Measurements from ENCODE around the gene DHX8. TPM values are rescaled to one million over a fixed set of nuclear protein-coding genes. Genes with fewer than 3 reads are reported as not detected.
A peak's percentile ranks its signal among the peaks of the same experiment; 100 is the strongest.

The DHX8 gene
- total RNA-seq, result 10 to 100 TPM; 38.7 to 47.2 TPM
- 10 to 100 TPM; 35.5 to 36.6 TPM for polyA plus RNA-seq (ENCODE audit: insufficient read length in 2 of 2)
- long read RNA-seq, donor 1, full-length matches to known transcripts, result 2 of 2 reads
- long read RNA-seq, donor 1, partial matches to known transcripts, result 0 of 2 reads
- long read RNA-seq, donor 1, other reads (novel, unspliced or antisense), result 0 of 2 reads
- long read RNA-seq, donor 2, partial matches to known transcripts, result 0 of 1 reads
- long read RNA-seq, donor 2, other reads (novel, unspliced or antisense), result 0 of 1 reads
- long read RNA-seq, donor 3, partial matches to known transcripts, result 0 of 2 reads
- long read RNA-seq, donor 3, other reads (novel, unspliced or antisense), result 0 of 2 reads
- long read RNA-seq, donor 4, result 0 reads

DNA sequence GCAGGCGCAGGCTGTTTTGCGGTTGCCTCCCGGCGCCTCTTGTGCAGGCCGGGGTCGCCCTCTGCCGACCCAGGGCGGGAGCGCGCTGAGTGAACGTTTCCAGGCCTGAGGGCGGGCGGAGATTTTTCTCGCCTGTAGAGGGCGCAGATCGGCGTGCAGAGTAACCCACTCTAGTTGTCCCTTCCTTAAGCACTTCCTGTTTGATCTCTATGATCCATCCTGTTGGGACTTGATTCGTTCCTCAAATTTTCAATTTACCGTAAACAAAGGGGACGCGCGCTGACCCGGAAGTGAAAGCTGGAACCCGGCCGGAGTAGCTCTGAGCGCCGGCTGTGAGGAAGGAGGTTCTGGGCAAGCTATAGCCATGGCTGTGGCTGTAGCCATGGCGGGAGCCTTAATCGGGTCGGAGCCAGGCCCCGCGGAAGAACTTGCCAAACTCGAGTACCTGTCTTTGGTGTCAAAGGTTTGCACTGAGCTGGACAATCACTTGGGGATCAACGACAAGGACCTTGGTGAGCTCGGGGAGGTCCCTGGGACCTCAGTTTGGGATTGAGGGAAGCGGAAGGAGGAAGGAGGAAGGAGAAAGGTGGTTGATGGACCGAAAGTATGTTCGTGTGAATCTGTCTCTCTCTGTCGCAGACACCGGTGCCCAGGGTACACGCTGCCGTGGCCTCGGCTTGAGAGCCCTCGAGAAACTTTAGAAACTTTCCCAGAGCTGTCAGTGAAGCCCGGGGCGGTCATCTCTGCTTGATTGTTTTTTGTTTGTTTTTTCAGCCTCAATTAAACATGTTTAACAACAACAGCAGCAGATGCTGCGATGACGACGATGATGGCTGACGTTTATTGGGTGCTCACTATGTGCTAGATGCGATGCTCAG lies at the start of gene DHX8:
Gene DHX8 (plus strand): TSS at position 302 of the 878 bp plus-strand sequence. CDS start 63 bp downstream, at position 365.
- Histone ChIP-seq H3K9me3 (ENCODE audit: control insufficient read depth, insufficient read depth, low read length) (no peaks in the 10 kb centered on the region), H3K4me3 (ENCODE audit: low read depth, low read length) (peak within 1 kb of the TSS; percentile 94), H3K36me3 (ENCODE audit: control insufficient read depth, insufficient read depth, low read length) (no peaks in the 10 kb centered on the region), H3K27me3 (ENCODE audit: control insufficient read depth, insufficient read depth, low read length) (no peaks in the 10 kb centered on the region), H3K4me1 (ENCODE audit: control insufficient read depth, insufficient read depth, low read length) (peaks cover 12% of the 10 kb centered on the region), H3K27ac (ENCODE audit: low read depth, low read length) (peak within 1 kb of the TSS; percentile 91)
- under 1% methylated on average over 47 of the region's 51 CpGs for WGBS (ENCODE audit: insufficient coverage)
- DNase-seq (ENCODE audit: low read depth in 4 of 6, low spot score in 6 of 6), result peak; percentile 96 to 100 (median 98)

DNA sequence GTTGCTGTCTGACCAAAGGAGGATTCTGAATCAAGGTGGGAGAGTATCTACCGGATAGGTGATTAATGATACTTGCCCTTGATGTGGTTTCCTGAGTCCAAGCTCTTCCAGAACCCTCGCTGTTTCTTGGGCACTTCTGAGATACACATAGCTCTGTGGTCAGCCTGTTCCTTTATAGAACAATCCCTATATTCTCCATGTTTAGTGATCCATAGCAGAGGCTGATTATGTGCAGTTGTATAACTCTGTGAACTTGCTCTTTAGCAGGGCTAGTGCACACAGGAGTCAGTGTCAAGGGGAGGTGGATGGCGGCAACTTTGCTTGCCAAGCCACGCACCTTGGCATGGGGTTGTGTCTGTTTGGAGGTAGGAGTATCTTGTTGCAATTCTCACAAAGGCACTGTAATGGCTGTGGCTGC lies 48.9 kb upstream of the DHX8 start:
- Histone ChIP-seq H3K27me3 (ENCODE audit: control insufficient read depth, insufficient read depth, low read length) (no peaks in the 10 kb centered on the region), H3K4me1 (ENCODE audit: control insufficient read depth, insufficient read depth, low read length) (peaks cover 11% of the 10 kb centered on the region), H3K9me3 (ENCODE audit: control insufficient read depth, insufficient read depth, low read length) (no peaks in the 10 kb centered on the region), H3K4me3 (ENCODE audit: low read depth, low read length) (no peak overlapping the region), H3K27ac (ENCODE audit: low read depth, low read length) (no peak overlapping the region), H3K36me3 (ENCODE audit: control insufficient read depth, insufficient read depth, low read length) (no peaks in the 10 kb centered on the region)
- DNase-seq (ENCODE audit: low read depth in 4 of 6, low spot score in 6 of 6), result no peak
- 80% methylated on average over 4 of the region's 4 CpGs for WGBS (ENCODE audit: insufficient coverage)

DNA sequence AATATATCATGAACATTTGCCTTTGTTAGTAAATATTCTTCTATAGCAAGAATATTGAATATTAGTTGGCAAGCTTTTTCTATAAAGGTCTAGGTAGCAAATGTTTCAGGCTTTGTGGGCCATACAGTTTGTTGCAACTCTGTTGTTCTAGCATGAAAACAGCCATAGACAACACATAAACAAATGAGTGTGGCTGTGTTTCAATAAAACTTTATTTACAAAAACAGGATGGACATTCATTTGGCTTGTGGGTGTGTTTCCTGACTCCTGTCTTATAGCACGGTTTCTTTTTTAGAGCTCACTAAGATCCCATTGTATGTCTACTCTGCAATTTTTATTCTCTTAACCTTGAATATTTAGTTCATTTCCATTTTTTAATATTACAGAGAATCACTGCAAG lies 46.0 kb upstream of the DHX8 start:
- Histone ChIP-seq H3K9me3 (ENCODE audit: control insufficient read depth, insufficient read depth, low read length) (no peaks in the 10 kb centered on the region), H3K4me1 (ENCODE audit: control insufficient read depth, insufficient read depth, low read length) (no peaks in the 10 kb centered on the region), H3K4me3 (ENCODE audit: low read depth, low read length) (no peak overlapping the region), H3K27ac (ENCODE audit: low read depth, low read length) (no peak overlapping the region), H3K36me3 (ENCODE audit: control insufficient read depth, insufficient read depth, low read length) (no peaks in the 10 kb centered on the region), H3K27me3 (ENCODE audit: control insufficient read depth, insufficient read depth, low read length) (no peaks in the 10 kb centered on the region)
- no peak for DNase-seq (ENCODE audit: low read depth in 4 of 6, low spot score in 6 of 6)
- no CpG with 5 or more reads among the region's 1 CpG for WGBS (ENCODE audit: insufficient coverage)

DNA sequence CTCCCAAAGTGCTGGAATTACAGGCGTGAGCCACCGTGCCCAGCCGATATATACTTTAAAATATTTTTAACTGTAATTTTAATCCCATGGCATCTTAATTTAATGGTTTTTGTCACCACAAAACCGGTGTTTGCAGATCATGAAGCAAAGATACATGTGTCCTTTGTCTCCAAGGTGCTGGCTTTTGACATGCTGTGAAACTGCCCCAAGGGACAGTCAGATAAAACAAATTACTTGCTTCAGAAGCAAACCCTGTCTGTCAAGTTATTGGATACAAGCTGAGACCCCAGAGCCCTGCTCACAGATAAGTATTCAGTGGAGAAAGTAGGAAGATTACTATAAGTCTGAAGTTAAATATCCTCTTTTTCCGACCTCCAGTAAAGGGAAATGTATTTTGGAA lies 45.1 kb upstream of the DHX8 start:
- Histone ChIP-seq H3K4me1 (ENCODE audit: control insufficient read depth, insufficient read depth, low read length) (no peaks in the 10 kb centered on the region), H3K4me3 (ENCODE audit: low read depth, low read length) (no peak overlapping the region), H3K27me3 (ENCODE audit: control insufficient read depth, insufficient read depth, low read length) (no peaks in the 10 kb centered on the region), H3K36me3 (ENCODE audit: control insufficient read depth, insufficient read depth, low read length) (no peaks in the 10 kb centered on the region), H3K9me3 (ENCODE audit: control insufficient read depth, insufficient read depth, low read length) (no peaks in the 10 kb centered on the region), H3K27ac (ENCODE audit: low read depth, low read length) (no peak overlapping the region)
- no peak for DNase-seq (ENCODE audit: low read depth in 4 of 6, low spot score in 6 of 6)
- 14% methylated on average over 1 of the region's 5 CpGs for WGBS (ENCODE audit: insufficient coverage)

DNA sequence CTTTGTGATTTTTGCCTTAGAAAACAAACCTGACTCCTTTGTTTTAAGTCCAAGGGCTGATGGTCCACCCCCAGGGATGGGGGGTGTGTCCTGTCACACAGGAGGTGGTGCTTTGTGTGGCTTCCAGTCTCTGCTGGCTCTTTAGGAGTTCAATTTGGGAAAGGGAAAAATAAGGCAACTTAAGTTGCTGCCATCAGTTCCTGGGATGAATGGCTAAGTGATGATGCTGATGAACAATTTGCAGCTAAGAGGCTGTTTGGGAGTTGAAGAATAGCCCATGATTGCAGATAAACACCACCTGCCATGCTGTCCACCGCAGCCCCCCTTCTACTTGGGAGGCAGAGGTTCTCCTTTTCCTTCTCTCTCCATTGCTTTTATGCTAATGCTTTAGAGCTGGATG lies 44.7 kb upstream of the DHX8 start:
- Histone ChIP-seq H3K27ac (ENCODE audit: low read depth, low read length) (no peak overlapping the region), H3K9me3 (ENCODE audit: control insufficient read depth, insufficient read depth, low read length) (no peaks in the 10 kb centered on the region), H3K4me3 (ENCODE audit: low read depth, low read length) (no peak overlapping the region), H3K27me3 (ENCODE audit: control insufficient read depth, insufficient read depth, low read length) (no peaks in the 10 kb centered on the region), H3K4me1 (ENCODE audit: control insufficient read depth, insufficient read depth, low read length) (no peaks in the 10 kb centered on the region), H3K36me3 (ENCODE audit: control insufficient read depth, insufficient read depth, low read length) (no peaks in the 10 kb centered on the region)
- DNase-seq (ENCODE audit: low read depth in 4 of 6, low spot score in 6 of 6), result peak in 2 of 6 donors; percentile 78 to 82
- WGBS (ENCODE audit: insufficient coverage), result no CpG with 5 or more reads among the region's 1 CpG

DNA sequence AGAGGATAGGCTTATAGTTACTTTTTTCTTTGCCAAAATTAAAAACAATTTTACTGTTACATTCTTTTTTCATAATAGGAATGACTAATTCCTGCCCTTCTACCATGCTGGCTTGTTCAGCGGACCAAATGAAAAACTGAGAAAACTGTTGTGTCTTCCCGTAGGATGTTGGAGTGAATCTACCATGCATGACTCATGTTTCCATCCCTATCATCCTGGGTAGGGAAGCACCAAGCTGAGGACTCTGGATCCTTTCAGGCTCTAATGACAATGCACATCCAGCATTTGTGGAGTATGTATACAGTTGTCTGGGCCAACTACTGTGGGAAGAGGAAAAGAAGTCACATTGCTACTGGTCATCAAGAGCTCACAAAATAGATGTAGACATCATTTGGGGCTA lies 41.1 kb upstream of the DHX8 start:
- Histone ChIP-seq H3K36me3 (ENCODE audit: control insufficient read depth, insufficient read depth, low read length) (no peaks in the 10 kb centered on the region), H3K9me3 (ENCODE audit: control insufficient read depth, insufficient read depth, low read length) (no peaks in the 10 kb centered on the region), H3K27me3 (ENCODE audit: control insufficient read depth, insufficient read depth, low read length) (no peaks in the 10 kb centered on the region), H3K4me3 (ENCODE audit: low read depth, low read length) (no peak overlapping the region), H3K27ac (ENCODE audit: low read depth, low read length) (no peak overlapping the region), H3K4me1 (ENCODE audit: control insufficient read depth, insufficient read depth, low read length) (no peaks in the 10 kb centered on the region)
- DNase-seq (ENCODE audit: low read depth in 4 of 6, low spot score in 6 of 6), result no peak
- WGBS (ENCODE audit: insufficient coverage), result no CpG with 5 or more reads among the region's 2 CpGs

DNA sequence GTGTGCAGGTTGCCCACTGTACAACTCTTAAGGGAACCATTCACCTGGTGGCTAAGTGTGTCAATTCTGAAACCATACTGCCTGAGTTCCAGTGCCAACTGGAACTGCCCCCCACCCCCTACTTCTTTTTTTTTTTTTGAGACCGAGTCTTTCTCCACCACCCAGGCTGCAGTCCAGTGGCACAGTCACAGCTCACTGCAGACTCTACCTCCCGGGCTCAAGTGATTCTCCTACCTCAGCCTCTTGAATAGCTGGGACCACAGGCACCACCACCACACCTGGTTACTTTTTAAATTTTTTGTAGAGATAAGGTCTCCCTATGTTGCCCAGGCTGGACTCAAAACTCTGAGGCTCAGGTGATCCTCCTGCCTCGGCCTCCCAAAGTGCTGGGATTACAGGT lies 40.4 kb upstream of the DHX8 start:
- DNase-seq (ENCODE audit: low read depth in 4 of 6, low spot score in 6 of 6), result no peak
- Histone ChIP-seq H3K4me1 (ENCODE audit: control insufficient read depth, insufficient read depth, low read length) (no peaks in the 10 kb centered on the region), H3K9me3 (ENCODE audit: control insufficient read depth, insufficient read depth, low read length) (no peaks in the 10 kb centered on the region), H3K36me3 (ENCODE audit: control insufficient read depth, insufficient read depth, low read length) (no peaks in the 10 kb centered on the region), H3K27me3 (ENCODE audit: control insufficient read depth, insufficient read depth, low read length) (no peaks in the 10 kb centered on the region), H3K27ac (ENCODE audit: low read depth, low read length) (no peak overlapping the region), H3K4me3 (ENCODE audit: low read depth, low read length) (no peak overlapping the region)
- no CpG with 5 or more reads among the region's 3 CpGs for WGBS (ENCODE audit: insufficient coverage)

DNA sequence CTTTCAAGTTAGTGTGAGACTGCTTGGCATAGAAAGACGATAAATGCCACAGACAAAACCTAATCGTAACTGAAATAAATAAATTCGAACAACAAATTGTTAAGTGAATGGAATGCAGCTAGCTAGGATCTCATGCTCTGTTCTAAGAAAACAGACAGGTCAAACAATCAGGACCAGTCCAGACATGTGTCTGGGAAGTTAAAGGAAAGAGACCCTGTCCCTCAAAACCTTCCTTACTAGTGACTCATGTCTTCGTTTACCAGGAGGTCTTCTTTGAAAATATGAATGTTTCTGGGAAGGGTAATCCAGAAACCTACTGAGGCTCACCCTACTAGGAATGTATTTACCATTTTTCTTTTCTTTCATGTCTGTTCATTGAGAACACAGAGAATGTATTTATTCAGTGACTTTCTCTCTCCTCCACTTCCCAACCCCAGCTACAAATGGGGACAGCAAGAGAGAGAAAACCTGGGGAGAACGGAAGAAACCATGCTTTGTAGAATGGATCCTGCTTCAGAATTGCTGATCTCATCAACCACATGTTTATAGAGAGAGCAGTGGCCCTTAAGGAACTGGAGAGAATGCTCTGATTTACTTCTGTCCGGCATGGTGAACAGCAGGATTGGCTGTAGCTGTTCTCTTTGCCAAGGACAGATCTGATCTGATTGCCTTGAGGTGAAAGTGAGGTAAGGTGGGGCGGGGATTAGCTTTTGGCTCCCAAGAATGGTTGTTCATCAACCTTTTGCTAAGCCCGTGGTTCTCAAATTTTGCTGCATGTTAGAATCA lies 39.4 kb upstream of the DHX8 start:
- 66% methylated on average over 2 of the region's 8 CpGs for WGBS (ENCODE audit: insufficient coverage)
- no peaks in the 10 kb centered on the region for H3K4me1 ChIP-seq (ENCODE audit: control insufficient read depth, insufficient read depth, low read length)
- H3K27ac ChIP-seq (ENCODE audit: low read depth, low read length), result no peak overlapping the region
- H3K9me3 ChIP-seq (ENCODE audit: control insufficient read depth, insufficient read depth, low read length), result no peaks in the 10 kb centered on the region
- no peaks in the 10 kb centered on the region for H3K27me3 ChIP-seq (ENCODE audit: control insufficient read depth, insufficient read depth, low read length)
- no peaks in the 10 kb centered on the region for H3K36me3 ChIP-seq (ENCODE audit: control insufficient read depth, insufficient read depth, low read length)
- H3K4me3 ChIP-seq (ENCODE audit: low read depth, low read length), result no peak overlapping the region
- DNase-seq (ENCODE audit: low read depth in 4 of 6, low spot score in 6 of 6), result no peak

DNA sequence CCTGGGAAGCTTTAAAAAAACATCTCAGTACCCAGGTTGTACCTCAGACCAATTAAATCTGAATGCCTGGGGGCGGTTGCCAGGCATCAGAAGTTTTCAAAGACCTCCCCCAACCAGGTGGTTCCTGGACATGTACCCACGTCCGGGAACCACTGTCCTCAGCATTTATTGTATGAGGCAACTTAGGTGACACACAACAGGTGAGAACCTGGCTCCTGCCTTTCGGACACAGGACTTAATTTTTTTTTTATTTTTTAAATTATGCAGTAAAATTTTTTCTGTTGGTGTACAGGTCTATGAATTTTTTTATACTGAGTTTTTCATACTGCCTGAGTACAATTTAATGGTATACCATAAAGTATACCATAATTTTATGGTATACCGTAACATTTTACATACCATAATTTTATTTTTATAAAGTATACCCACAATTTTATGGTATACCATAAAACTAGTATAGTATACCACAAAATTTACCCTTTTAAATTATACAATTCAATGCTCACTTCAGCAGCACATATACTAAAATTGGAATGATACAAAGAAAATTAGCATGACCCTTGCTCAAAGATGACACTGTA lies 38.7 kb upstream of the DHX8 start:
- no peaks in the 10 kb centered on the region for H3K9me3 ChIP-seq (ENCODE audit: control insufficient read depth, insufficient read depth, low read length)
- no peak overlapping the region for H3K4me3 ChIP-seq (ENCODE audit: low read depth, low read length)
- H3K27me3 ChIP-seq (ENCODE audit: control insufficient read depth, insufficient read depth, low read length), result no peaks in the 10 kb centered on the region
- WGBS (ENCODE audit: insufficient coverage), result 100% methylated on average over 1 of the region's 5 CpGs
- no peak overlapping the region for H3K27ac ChIP-seq (ENCODE audit: low read depth, low read length)
- DNase-seq (ENCODE audit: low read depth in 4 of 6, low spot score in 6 of 6), result no peak
- no peaks in the 10 kb centered on the region for H3K36me3 ChIP-seq (ENCODE audit: control insufficient read depth, insufficient read depth, low read length)
- H3K4me1 ChIP-seq (ENCODE audit: control insufficient read depth, insufficient read depth, low read length), result no peaks in the 10 kb centered on the region

All from spinal cord (tissue), 10 donors.